SK-N-SH treated with all-trans-retinoic acid at 6 μM for 48 hours (cell line): ENCODE results near the gene KLK6.

Source experiments
- ATAC-seq: fragments of 200-7000 bp; cut with Tn5 transposase; 3 replicates; pipeline ENCODE4 v1.9.1; 2020; ENCODE audit warnings: mild to moderate bottlenecking, moderate library complexity
- ARNTL ChIP-seq: fragments of 450-650 bp; formaldehyde crosslinking; IDR thresholded peaks from 2 replicates; pipeline ENCODE4 v1.5.0; 2020; ENCODE audit warnings: low read depth, mild to moderate bottlenecking, moderate library complexity, borderline replicate concordance
- BACH2 ChIP-seq: fragments of 250-450 bp; sonication (Bioruptor Pico); IDR thresholded peaks from 2 replicates; pipeline ENCODE4 v1.9.0; 2021; ENCODE audit warnings: mild to moderate bottlenecking, borderline replicate concordance
- CREB5 ChIP-seq: fragments of 250-450 bp; sonication (Bioruptor Pico); IDR thresholded peaks from 2 replicates; pipeline ENCODE4 v1.5.1; 2020; ENCODE audit warnings: low read depth, mild to moderate bottlenecking, moderate library complexity
- CSDC2 ChIP-seq: fragments of 250-450 bp; sonication (Bioruptor Pico); IDR thresholded peaks from 2 replicates; pipeline ENCODE4 v1.5.0; 2020; ENCODE audit warnings: mild to moderate bottlenecking, moderate library complexity
- ESRRG ChIP-seq: fragments of 250-450 bp; sonication (Bioruptor Pico); IDR thresholded peaks from 2 replicates; pipeline ENCODE4 v1.6.1; 2021; ENCODE audit warnings: mild to moderate bottlenecking
- GLIS3 ChIP-seq: fragments of 250-450 bp; sonication (Bioruptor Pico); IDR thresholded peaks from 2 replicates; pipeline ENCODE4 v1.5.0; 2020; ENCODE audit warnings: mild to moderate bottlenecking, moderate library complexity
- ISL1 ChIP-seq: fragments of 250-450 bp; sonication (Bioruptor Pico); IDR thresholded peaks from 2 replicates; pipeline ENCODE4 v2.1.2; 2022; ENCODE audit warnings: mild to moderate bottlenecking, moderate library complexity
- OSR1 ChIP-seq: fragments of 250-450 bp; sonication (Bioruptor Pico); IDR thresholded peaks from 2 replicates; pipeline ENCODE4 v1.8.0; 2022; ENCODE audit warnings: moderate library complexity, mild to moderate bottlenecking, inconsistent platforms
- PATZ1 ChIP-seq: fragments of 250-450 bp; sonication (Bioruptor Pico); IDR thresholded peaks from 2 replicates; pipeline ENCODE4 v1.8.0; 2020; ENCODE audit warnings: mild to moderate bottlenecking, moderate library complexity, borderline replicate concordance
- POU6F1 ChIP-seq: fragments of 250-450 bp; sonication (Bioruptor Pico); IDR thresholded peaks from 2 replicates; pipeline ENCODE4 v1.8.0; 2021; ENCODE audit warnings: low read depth, mild to moderate bottlenecking, moderate library complexity, borderline replicate concordance
- RARB ChIP-seq: fragments of 250-450 bp; sonication (Bioruptor Pico); IDR thresholded peaks from 2 replicates; pipeline ENCODE4 v1.8.0; 2021; ENCODE audit warnings: mild to moderate bottlenecking, moderate library complexity
- SNAI2 ChIP-seq: fragments of 250-450 bp; sonication (Bioruptor Pico); IDR thresholded peaks from 2 replicates; pipeline ENCODE4 v1.5.0; 2020; ENCODE audit warnings: mild to moderate bottlenecking, moderate library complexity
- TCF4 ChIP-seq: fragments of 250-450 bp; sonication (Bioruptor Pico); IDR thresholded peaks from 2 replicates; pipeline ENCODE4 v1.8.0; 2021; ENCODE audit warnings: mild to moderate bottlenecking, moderate library complexity, borderline replicate concordance
- TOX ChIP-seq: fragments of 250-450 bp; sonication (Bioruptor Pico); IDR thresholded peaks from 2 replicates; pipeline ENCODE4 v1.8.0; 2021; ENCODE audit warnings: mild to moderate bottlenecking, moderate library complexity, borderline replicate concordance
- ZC3H10 ChIP-seq: fragments of 250-450 bp; sonication (Bioruptor Pico); IDR thresholded peaks from 2 replicates; pipeline ENCODE4 v1.5.1; 2021; ENCODE audit warnings: mild to moderate bottlenecking, moderate library complexity
- ZFP3 ChIP-seq: fragments of 250-450 bp; sonication (Bioruptor Pico); IDR thresholded peaks from 2 replicates; pipeline ENCODE4 v1.5.0; 2020; ENCODE audit warnings: mild to moderate bottlenecking, moderate library complexity
- ZFP30 ChIP-seq: fragments of 450-650 bp; formaldehyde crosslinking; IDR thresholded peaks from 2 replicates; pipeline ENCODE4 v1.5.0; 2022; ENCODE audit warnings: mild to moderate bottlenecking, moderate library complexity
- ZNF565 ChIP-seq: fragments of 450-650 bp; formaldehyde crosslinking; conservative IDR thresholded peaks from 2 replicates; pipeline ENCODE4 v1.5.0; 2020; ENCODE audit warnings: low read depth, mild to moderate bottlenecking, moderate library complexity
- ZNF70 ChIP-seq: fragments of 450-650 bp; formaldehyde crosslinking; IDR thresholded peaks from 2 replicates; pipeline ENCODE4 v1.5.0; 2020; ENCODE audit warnings: mild to moderate bottlenecking, moderate library complexity
- TF ChIP-seq, protein P1 (sequence below): fragments of 250-450 bp; sonication (Bioruptor Pico); IDR thresholded peaks from 2 replicates; pipeline ENCODE4 v1.5.1; 2021; ENCODE audit warnings: mild to moderate bottlenecking, moderate library complexity

Gene KLK6

DNA sequence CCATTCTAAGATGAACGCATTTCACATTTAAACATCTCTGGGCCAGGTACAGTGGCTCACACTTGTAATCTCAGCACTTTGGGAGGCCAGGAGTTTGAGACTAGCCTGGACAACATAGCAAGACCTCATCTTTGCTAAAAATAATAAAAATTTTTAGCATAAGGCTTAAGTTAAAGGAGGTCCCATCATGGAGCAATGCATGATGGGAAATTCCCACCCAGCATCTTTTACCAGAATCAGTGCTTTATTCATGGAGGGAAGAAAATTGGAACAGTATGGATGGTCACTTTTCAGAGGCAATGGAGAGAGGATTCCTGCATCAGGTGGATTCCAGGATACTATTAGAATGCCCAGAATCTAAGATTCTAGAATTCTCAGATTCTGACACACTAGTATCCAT lies 35.9 kb upstream of the KLK6 start:
- TF ChIP-seq ARNTL (CRISPR knock-in tag): no peak
- TF ChIP-seq GLIS3: no peak
- TF ChIP-seq SNAI2: no peak
- no peak for TF ChIP-seq OSR1 (CRISPR knock-in tag)
- no peak for TF ChIP-seq TOX (CRISPR knock-in tag)
- TF ChIP-seq TCF4: no peak
- no peak for TF ChIP-seq CSDC2 (CRISPR knock-in tag)
- no peak for TF ChIP-seq POU6F1 (CRISPR knock-in tag)
- no peak for TF ChIP-seq ZC3H10
- no peak for TF ChIP-seq ZNF565 (CRISPR knock-in tag)
- no peak for ATAC-seq

GRCh38 chr19:51003316-51003715 lies 33.9 kb upstream of the KLK6 start:
- TF ChIP-seq ZFP30 (CRISPR knock-in tag): no peak
- no peak for TF ChIP-seq ZC3H10
- TF ChIP-seq ESRRG: no peak
- TF ChIP-seq BACH2 (CRISPR knock-in tag): no peak
- no peak for TF ChIP-seq POU6F1 (CRISPR knock-in tag)
- TF ChIP-seq ISL1 (CRISPR knock-in tag): no peak
- no peak for TF ChIP-seq RARB (CRISPR knock-in tag)
- no peak for TF ChIP-seq CREB5 (CRISPR knock-in tag)
- TF ChIP-seq TOX (CRISPR knock-in tag): no peak
- no peak for TF ChIP-seq ARNTL (CRISPR knock-in tag)
- no peak for TF ChIP-seq ZFP3 (CRISPR knock-in tag)
- no peak for TF ChIP-seq CSDC2 (CRISPR knock-in tag)
- TF ChIP-seq PATZ1 (CRISPR knock-in tag): no peak
- TF ChIP-seq GLIS3: no peak
- TF ChIP-seq ZNF70 (CRISPR knock-in tag): no peak
- no peak for TF ChIP-seq SNAI2
- ATAC-seq: no peak

GRCh38 chr19:51002542-51003311 lies 33.3 kb upstream of the KLK6 start:
- no peak for ATAC-seq
- TF ChIP-seq POU6F1 (CRISPR knock-in tag) (no peak), ZFP3 (CRISPR knock-in tag) (no peak), BACH2 (CRISPR knock-in tag) (no peak), SNAI2 (no peak), GLIS3 (no peak), ESRRG (no peak), ARNTL (CRISPR knock-in tag) (no peak), TOX (CRISPR knock-in tag) (no peak), ZFP30 (CRISPR knock-in tag) (no peak), ZC3H10 (no peak), CSDC2 (CRISPR knock-in tag) (no peak), ISL1 (CRISPR knock-in tag) (no peak), TCF4 (no peak), ZNF70 (CRISPR knock-in tag) (no peak)
- TF ChIP-seq, protein P1, sequence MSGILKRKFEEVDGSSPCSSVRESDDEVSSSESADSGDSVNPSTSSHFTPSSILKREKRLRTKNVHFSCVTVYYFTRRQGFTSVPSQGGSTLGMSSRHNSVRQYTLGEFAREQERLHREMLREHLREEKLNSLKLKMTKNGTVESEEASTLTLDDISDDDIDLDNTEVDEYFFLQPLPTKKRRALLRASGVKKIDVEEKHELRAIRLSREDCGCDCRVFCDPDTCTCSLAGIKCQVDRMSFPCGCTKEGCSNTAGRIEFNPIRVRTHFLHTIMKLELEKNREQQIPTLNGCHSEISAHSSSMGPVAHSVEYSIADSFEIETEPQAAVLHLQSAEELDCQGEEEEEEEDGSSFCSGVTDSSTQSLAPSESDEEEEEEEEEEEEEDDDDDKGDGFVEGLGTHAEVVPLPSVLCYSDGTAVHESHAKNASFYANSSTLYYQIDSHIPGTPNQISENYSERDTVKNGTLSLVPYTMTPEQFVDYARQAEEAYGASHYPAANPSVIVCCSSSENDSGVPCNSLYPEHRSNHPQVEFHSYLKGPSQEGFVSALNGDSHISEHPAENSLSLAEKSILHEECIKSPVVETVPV (CRISPR knock-in tag): no peak
